HG03558 (cell line): ENCODE measurements around the gene IFNK.

ENCODE experiments used
- ATAC-seq: cut with Tn5 transposase; IDR thresholded peaks from one replicate; pipeline ENCODE4 v1.9.1; 2021; ENCODE audit warnings: moderate number of reproducible peaks; ENCODE audit not compliant: unreplicated experiment; ENCODE audit errors: extremely low read depth

Gene IFNK

GRCh38 chr9:27506981-27507380, 17.1 kb upstream of the IFNK start:
- no peak for ATAC-seq

- ATAC-seq, result no peak
Measured at GRCh38 chr9:27510780-27511179, 13.3 kb upstream of the IFNK start.

- ATAC-seq, result no peak
Measured at GRCh38 chr9:27511771-27512170, 12.3 kb upstream of the IFNK start.

GRCh38 chr9:27514551-27514950, 9.5 kb upstream of the IFNK start:
- no peak for ATAC-seq

- ATAC-seq, result no peak
Measured at GRCh38 chr9:27518006-27518405, 6.1 kb upstream of the IFNK start.

GRCh38 chr9:27518809-27519208, 5.3 kb upstream of the IFNK start:
- no peak for ATAC-seq

- no peak for ATAC-seq
Measured at GRCh38 chr9:27519466-27520465, 4.3 kb upstream of the IFNK start.

- no peak for ATAC-seq
Measured at GRCh38 chr9:27520986-27521385, 3.1 kb upstream of the IFNK start.

- no peak for ATAC-seq
Measured at GRCh38 chr9:27523141-27523540, 949 bp upstream of the IFNK start.

- no peak for ATAC-seq
Measured at GRCh38 chr9:27527702-27528075, 3.6 kb downstream of the IFNK start.

- ATAC-seq, result peak; percentile 32
Measured at GRCh38 chr9:27528076-27528885, 4.2 kb downstream of the IFNK start.

- ATAC-seq, result no peak
Measured at GRCh38 chr9:27528886-27529315, 4.8 kb downstream of the IFNK start.

GRCh38 chr9:27529316-27530278, 5.5 kb downstream of the IFNK start, which contains the start of gene MOB3B:
Gene MOB3B (minus strand): TSS chr9:27529814. CDS start chr9:27455550, 74,264 bp downstream.
- ATAC-seq, result peak; percentile 66

GRCh38 chr9:27530915-27531755, 7.0 kb downstream of the IFNK start:
- no peak for ATAC-seq

- no peak for ATAC-seq
Measured at GRCh38 chr9:27532046-27532445, 8.0 kb downstream of the IFNK start.

- ATAC-seq, result no peak
Measured at GRCh38 chr9:27533311-27533710, 9.2 kb downstream of the IFNK start.

- ATAC-seq, result no peak
Measured at GRCh38 chr9:27534131-27534530, 10.0 kb downstream of the IFNK start.

GRCh38 chr9:27534658-27535209, 10.6 kb downstream of the IFNK start:
- no peak for ATAC-seq

- ATAC-seq, result no peak
Measured at GRCh38 chr9:27535701-27536118, 11.6 kb downstream of the IFNK start.
